NCI-H1694 treated with DMSO at 0.1 percent for 48 hours (cell line): ENCODE data around the gene ZDHHC8.

Source experiments
- DNase-seq: peaks from one replicate; lab custom pipeline; 2025; lab: John Stamatoyannopoulos, UW

ZDHHC8 gene

GRCh38 chr22:20131597-20131858, at the start of gene ZDHHC8:
ZDHHC8 (plus strand) TSS chr22:20131804; CDS start chr22:20131948, 144 bp downstream.
- DNase-seq = no peak

DNA sequence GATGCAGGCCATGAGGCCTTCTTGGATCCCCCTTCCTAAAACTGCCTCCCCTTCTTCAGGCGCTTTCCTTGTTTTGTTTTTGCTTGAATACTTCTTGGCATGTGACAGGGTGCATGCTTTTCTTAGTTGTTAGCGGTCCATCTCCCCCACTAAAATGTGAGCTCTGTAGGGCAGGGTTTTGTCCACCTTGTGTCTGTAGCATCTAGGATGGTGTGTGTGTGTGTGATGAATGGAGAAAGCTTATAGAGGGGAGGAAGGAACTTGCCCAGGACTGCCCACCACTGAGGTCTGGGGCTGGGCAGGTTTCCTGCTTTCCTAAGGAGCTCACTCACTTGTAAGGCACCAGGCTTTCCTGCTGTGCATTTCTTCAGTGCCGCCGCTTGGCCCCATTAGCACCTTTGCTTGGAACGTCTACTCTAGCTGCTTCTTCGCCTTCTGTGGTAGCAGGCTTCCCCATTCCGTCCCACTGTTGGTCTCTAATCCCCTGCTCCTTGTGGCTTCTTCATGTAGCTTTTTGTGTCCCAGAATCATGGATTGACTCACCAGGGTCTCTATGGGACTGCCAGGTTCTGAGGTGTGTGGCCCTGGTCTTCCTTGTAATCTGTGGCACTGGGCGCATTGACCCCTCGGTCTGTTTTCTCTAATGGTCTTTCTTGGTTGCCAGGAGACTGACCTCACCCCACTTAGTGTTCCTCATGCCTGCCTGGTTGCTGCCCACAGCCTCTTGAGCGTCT, 48.3 kb upstream of the ZDHHC8 start:
- no peak for DNase-seq

GRCh38 chr22:20083891-20084546, 47.6 kb upstream of the ZDHHC8 start:
- no peak for DNase-seq

- DNase-seq = peak; percentile 14
Observed at GRCh38 chr22:20084547-20085413, 46.8 kb upstream of the ZDHHC8 start.

DNA sequence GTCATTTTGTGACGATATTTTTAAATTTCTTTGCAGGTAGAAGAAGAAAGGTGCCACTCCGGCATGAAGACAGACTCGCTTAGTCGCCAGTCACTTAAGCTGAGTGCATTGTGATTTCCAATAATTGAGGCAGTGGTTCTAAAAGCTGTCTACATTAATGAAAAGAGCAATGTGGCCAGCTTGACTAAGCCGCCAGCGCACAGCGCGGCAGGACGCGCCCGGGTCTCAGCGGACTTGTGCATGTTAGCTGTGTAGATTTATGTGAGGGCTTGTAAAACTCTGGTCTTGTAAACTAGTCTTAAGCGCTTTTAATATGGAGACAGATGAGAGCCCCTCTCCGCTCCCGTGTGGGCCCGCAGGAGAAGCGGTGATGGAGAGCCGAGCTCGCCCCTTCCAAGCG, 46.0 kb upstream of the ZDHHC8 start:
- DNase-seq = no peak

GRCh38 chr22:20086101-20086599, 45.5 kb upstream of the ZDHHC8 start:
- no peak for DNase-seq

DNA sequence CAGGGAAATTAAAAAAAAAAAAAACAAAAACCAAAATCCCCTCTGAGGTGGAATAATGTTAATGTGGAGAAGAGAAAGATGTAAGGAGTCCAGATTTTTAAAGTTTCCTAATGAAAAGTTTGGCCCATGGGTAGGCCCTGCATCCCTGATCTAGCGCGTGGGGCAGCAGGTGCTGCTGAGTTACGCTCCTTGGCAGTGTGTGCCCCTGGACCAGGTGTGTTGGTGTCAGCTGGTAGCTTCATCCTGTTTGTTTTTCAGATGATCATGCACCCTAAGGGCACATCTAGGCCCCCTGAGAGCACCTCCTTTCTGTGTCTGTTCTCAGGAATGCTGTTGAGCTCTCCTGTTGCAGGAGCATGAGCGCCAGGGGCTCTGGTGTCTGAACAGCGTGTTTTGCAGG, 44.8 kb upstream of the ZDHHC8 start:
- DNase-seq = no peak

DNA sequence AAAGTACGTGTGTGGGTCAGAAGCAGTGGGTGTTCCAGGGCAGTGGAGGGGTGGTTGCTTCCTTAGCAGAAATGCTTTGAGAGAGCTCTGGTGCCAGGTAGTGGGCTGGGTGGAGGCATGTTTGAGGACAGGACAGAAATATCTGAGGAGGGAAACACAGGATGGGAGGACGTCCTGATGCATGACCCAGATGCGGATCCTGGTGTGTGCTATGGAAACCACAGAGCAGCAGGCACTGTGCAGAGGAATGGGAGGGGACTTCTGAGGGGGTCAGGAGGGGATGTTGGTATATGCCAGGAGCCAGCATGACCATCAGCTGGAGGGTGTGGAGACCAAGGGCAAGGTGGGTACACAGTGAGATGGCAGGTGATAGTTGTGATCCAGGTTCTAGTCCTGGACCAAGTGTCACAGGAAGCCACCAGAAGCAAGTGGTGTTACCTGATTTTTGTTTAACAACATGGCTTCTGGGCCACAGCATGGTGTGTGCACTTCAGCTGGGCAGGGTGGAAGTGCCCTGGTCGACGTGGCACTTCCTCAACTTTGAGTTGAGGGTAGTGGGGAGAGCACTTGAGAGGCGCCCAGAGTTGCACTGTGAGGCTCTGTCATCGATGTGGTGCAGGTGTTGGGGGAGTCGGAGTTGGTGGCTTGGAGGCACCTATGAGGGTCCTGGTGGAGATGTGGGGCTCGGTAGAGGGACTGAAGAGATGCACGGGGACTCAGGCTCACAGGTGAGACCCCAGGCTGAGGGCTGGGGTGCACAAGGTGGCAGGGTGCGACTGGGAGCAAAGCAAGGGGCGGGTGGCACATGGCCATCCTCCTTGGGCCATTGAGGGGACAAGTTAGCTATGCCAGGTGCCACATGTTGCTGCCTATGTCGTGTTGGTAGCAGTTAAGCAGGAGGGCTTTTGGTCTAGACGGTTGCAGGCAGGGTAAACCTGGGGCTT, 44.0 kb upstream of the ZDHHC8 start:
- DNase-seq = no peak

- DNase-seq = no peak
Observed at GRCh38 chr22:20088263-20088648, 43.3 kb upstream of the ZDHHC8 start.

GRCh38 chr22:20089226-20089976, 42.2 kb upstream of the ZDHHC8 start:
- DNase-seq = no peak

- DNase-seq = no peak
Observed at GRCh38 chr22:20089977-20090729, 41.5 kb upstream of the ZDHHC8 start.

- no peak for DNase-seq
Observed at GRCh38 chr22:20090730-20091240, 40.8 kb upstream of the ZDHHC8 start.

- no peak for DNase-seq
Observed at GRCh38 chr22:20091690-20092476, 39.7 kb upstream of the ZDHHC8 start.

GRCh38 chr22:20092477-20092854, 39.1 kb upstream of the ZDHHC8 start:
- no peak for DNase-seq

GRCh38 chr22:20093418-20094196, 38.0 kb upstream of the ZDHHC8 start:
- no peak for DNase-seq

DNA sequence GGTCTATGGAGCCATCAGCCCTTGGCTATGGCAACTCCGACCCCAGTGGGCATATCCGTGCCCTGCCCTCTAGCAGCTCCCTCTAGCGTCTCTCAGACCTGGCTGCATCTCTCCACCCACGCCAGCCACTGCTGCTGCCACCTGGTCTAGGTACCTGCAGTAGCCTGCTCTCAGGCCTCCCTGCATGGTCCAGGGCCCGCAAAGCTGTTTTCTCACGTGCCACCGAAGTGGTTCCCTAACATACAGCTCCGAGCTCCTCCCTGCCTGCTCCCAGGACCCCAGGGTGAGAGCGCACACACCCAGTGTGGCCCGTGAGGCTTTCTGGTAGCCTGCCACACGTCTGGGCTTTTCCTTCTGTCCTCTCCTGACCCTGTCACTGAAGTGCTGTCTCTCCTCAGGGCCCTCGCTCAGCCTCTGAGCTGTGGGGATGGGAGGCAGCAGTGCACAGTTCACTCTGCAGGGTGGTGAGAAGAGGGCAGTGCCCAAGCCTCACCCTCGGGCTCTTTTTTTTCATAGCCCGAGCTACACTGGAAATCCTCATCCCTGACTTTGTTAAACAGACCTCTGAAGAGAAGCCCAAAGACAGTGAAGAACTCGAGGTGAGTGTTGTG, 37.3 kb upstream of the ZDHHC8 start:
- DNase-seq = no peak

- DNase-seq = no peak
Observed at GRCh38 chr22:20095521-20095920, 36.1 kb upstream of the ZDHHC8 start.
